Measurements from ENCODE around the gene TMEM150B.
A peak's percentile ranks its signal among the peaks of the same experiment; 100 is the strongest.

The TMEM150B gene

GRCh38 chr19:55355213-55355821 lies 30.2 kb upstream of the TMEM150B start:
- DNase-seq (ENCODE audit: low spot score) (no peak), FAIRE-seq (no peak)

- DNase-seq (ENCODE audit: low spot score) = no peak
Measured at GRCh38 chr19:55354698-55355212, 29.6 kb upstream of the TMEM150B start, which contains the start of gene COX6B2. Gene COX6B2 (minus strand): TSS chr19:55354719. CDS start chr19:55354521, 198 bp downstream.

DNA sequence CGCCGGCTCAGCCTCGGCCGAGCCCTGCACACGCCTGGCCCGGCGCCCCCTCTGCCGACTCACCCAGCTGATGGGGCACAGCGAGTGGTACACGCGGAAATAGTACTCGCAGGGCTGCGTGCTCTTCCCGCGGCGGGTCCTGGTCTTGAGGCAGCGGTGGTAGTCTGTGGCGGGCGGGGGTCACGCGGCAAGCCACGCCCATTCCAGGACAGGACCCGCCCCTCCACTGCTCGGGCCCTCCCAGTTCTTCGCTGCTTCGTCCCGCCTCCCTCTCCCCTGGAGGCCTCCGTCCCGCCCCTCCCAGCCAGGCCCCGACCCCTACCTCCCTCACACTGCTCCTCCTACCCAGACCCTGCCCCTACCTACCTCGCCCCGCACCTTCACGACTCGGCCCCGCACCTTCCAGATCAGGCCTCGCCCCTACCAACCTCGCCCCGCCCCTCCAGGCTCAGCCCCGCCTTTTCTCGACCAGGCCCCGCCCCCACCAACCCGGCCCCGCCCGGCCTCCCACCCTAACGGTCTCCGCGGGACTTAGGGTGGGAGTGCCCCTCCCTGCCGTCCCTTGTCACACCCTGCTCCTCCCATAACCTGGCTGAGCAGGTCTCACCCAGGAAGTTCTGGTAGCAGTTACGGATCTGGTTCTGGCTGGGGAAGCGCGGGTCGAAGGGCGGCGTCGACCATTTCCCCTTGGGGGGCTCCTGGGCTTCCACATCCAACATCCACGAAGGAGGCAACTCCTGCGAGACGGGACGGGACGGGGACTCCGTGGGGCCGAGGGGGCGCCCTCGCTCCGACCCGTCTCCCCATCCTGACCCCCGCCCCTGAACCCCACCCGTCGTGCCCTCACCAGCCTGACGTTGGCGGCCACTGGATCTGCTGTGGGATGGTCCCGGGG lies 28.9 kb upstream of the TMEM150B start:
- DNase-seq (ENCODE audit: low spot score) = peak; percentile 41
- FAIRE-seq = no peak

More at GRCh38 chr19:55354698-55355212, 29.6 kb upstream of the TMEM150B start, which contains the start of gene COX6B2:
- FAIRE-seq = no peak

- FAIRE-seq = no peak
- DNase-seq (ENCODE audit: low spot score) = no peak
Measured at GRCh38 chr19:55353356-55353802, 28.2 kb upstream of the TMEM150B start.

DNA sequence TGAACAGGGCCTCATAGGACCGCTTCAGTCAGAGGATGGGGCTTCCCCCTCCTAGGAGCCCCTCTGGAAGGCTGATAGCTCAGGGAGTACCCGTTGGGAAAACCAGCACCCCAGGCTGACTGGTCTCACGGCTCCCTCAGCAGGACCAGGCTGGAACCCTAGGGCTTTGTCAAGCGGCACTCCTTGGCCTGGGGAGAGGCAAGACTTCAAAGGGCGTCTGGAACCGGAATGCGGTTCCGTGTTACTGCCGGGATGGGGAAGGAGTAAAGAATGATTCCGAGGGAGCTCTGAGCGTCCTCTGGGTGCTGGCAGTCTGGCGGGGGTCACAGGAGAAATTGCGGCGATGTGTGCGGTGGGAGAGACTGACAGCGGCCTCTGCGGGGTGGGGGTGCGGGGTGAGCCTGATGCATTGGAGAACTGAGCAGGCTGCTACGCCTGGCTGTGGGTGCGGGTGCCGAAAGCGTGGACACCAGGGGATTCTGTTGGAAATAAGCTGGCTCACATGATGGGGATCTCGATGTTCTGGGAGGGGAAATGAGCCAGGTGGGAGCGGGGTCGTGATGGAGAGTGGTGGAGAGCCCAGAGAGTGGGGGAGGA lies 27.5 kb upstream of the TMEM150B start:
- FAIRE-seq = no peak
- no peak for DNase-seq (ENCODE audit: low spot score)

DNA sequence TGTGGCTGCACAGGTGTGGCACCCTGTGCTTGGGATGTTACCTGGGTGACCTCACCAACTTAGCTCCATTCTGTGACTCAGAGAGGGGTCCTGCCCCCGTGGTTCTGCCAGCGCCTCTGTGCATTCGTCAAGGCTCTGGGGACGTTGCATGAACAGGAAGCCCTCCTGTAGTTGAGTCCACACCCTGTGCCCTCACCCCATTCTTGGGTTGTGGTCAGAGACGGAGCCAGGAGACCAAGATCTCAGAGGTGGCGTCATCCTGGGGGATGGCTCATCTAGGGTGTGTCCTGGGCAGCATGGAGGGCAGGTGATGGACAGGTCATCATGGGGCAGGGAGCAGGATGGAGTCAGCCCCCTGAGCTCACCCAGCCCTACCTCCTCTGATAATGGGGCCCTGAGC lies 26.9 kb upstream of the TMEM150B start:
- peak; percentile 26 for DNase-seq (ENCODE audit: low spot score)
- peak; percentile 30 for FAIRE-seq

GRCh38 chr19:55350620-55351315 lies 25.6 kb upstream of the TMEM150B start:
- DNase-seq (ENCODE audit: low spot score) = no peak
- no peak for FAIRE-seq

DNA sequence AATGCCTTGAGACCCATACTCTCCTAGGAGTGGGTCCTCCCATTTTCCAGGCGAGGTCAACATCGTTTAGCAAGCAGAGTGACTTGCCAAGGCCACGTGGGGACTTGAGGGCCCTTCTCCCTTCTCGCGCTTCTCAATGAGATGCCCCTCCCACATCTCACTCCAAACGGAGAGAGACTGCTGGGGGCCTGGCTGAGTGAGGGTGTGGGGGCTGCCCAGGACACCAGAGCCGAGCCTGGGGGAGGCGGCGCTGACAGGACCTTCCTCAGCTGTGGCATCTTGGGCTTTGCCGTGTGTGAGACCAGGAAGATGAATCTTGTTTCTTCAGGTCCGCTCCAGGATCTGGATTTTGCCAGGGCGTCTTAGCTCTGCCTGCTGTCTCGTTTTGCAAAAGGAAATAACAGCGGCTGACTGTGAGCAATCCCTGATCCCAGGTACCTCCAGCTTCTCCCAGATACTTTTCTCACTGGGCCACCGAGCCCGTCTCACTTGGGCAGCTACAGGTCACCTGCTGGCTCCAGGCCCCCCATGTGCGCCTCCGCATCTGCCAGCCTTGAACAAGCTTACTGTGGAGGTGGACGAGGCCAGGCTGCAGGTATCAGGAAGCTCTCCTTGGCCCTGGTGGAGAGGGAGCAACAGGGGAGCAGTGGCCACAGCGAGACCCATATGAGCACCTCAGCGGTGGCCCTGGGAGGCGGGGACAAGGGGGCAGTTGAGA lies 23.3 kb upstream of the TMEM150B start:
- no peak for FAIRE-seq
- DNase-seq (ENCODE audit: low spot score) = no peak

DNA sequence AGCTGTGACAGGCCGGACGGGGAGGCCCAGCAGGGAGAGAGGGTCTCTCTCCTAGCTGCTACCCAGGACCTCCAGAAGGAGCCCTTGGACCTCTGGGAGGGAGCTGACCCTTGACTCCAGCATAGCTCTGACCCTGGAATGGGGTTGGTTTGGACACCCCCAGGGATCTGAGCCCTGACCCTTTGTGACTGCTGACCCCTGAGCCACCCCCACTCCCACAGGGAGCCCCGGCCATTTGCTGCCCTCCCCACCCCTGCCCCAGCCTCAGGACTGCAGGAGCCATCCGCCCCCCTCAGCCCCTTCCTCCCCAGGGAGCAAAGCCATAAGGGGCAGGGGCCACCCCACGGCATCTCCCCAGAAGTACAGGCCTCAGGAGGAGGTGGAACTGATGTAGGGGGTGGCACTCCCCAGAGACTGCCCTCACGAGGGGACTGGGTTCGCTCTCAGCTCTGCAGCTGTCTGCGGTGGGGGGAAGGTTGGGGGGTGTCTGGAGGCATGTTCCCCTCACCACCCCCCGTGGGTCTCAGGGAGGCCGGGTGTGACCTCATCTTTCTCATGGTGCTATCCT lies 22.4 kb upstream of the TMEM150B start:
- no peak for DNase-seq (ENCODE audit: low spot score)
- no peak for FAIRE-seq

DNA sequence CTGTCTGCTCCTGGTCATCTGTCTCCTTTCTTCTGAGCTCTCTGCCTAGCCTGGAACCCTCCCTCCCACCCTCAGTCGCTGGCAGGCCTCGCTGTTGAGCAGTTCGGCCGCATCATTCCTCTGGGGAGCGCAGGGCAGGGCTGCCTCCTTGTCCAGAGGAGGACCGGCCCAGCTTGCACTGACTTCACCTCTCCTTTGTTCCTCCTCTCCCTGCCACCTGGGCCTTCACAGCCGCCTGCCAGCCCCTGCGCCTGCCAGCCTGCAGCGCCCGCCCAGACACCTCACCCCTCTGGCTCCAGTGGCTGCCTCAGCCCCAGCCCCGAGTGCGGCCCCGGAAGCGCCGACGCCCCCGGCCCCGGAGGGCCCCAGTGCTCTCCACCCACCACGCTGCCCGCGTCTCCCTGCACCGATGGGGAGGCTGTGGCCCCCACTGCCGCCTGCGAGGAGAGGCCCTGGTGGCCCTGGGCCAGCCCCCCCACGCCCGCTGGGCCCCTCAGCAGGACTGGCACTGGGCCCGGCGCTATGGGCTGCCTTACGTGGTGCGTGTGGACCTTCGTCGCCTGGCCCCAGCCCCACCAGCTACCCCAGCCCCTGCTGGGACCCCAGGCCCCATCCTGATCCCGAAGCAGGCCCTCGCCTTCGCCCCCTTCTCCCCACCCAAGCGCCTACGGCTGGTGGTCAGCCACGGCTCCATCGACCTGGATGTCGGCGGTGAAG lies 21.7 kb upstream of the TMEM150B start:
- FAIRE-seq (no peak), DNase-seq (ENCODE audit: low spot score) (no peak)

DNA sequence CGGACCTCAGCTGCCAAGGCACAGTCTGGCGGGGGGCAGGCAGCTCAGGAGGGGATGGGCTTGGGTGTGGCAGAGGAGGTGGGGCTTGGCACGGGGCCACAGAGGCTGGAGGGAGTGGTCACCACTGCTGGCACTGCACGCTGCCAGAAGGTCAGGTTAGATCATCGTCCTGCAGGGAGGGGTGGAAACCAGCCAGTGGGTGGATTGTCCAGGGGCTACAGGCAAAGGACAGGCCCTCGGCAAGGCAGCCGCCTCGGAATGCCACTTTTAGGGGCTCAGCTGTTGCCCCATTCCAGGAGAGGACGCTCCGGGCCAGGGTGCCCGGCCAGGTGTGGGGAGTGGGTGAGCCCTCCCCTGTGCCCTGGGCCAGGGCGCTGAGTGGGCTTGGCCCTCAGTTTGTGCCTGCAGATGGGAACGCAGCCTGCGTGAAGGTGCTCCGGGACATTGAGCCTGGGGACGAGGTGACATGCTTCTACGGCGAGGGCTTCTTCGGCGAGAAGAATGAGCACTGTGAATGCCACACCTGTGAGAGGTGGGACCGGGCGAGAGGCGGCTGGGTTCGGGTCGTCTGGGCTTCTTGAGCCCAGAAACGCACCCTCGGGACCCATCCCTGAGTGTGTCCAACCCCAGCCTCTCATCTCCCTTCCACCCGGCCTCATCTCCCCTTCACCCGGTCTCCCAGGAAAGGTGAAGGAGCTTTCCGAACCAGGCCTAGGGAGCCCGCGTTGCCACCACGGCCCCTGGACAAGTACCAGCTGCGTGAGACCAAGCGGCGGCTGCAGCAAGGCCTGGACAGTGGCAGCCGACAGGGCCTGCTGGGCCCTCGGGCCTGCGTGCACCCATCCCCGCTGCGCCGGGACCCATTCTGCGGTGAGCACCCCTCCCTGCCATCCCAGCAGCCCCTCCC lies 20.9 kb upstream of the TMEM150B start:
- DNase-seq (ENCODE audit: low spot score) (no peak), FAIRE-seq (peak; percentile 56)

DNA sequence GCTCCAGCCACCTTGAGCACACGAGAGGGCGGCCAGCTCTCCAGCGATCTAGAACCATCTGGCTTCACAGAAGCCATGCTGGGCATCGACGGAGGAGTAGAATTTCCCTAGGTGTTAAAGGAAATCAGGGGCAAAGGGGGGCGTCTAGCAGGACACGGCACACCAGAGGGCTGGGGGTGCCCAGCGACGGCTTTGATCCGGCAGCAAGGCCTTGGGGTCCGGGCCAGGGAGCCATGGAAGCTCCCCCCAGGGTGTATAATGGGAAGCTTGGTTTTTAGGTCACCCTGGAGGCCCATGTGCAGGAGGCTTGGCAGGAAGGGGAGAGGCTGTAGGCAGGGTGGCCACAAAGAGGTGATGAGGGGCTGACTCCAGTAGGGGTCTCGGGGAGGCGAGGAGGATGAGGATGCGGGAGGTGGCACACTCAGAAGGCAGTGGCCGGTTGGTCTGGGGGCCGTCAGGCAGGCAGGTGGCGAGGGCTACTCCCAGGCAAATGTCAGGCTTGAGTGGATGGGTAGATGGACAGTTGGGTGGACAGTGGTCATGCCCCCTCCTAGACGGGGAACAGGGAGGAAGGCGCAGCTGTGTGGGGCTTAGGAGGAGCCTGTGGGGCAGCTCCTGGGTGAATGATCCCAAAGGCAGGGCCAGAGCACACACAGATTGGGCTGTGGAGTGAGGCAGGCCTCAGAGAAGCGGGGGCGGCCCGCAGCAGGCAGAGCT lies 20.1 kb upstream of the TMEM150B start:
- no peak for FAIRE-seq
- no peak for DNase-seq (ENCODE audit: low spot score)

GRCh38 chr19:55344444-55344843 lies 19.3 kb upstream of the TMEM150B start:
- DNase-seq (ENCODE audit: low spot score) = no peak

GRCh38 chr19:55341595-55342531 lies 16.7 kb upstream of the TMEM150B start:
- no peak for FAIRE-seq
- no peak for DNase-seq (ENCODE audit: low spot score)

More at GRCh38 chr19:55344444-55344843, 19.3 kb upstream of the TMEM150B start:
- no peak for FAIRE-seq

- FAIRE-seq (no peak), DNase-seq (ENCODE audit: low spot score) (peak; percentile 88)
Measured at GRCh38 chr19:55341171-55341588, 16.0 kb upstream of the TMEM150B start.

DNA sequence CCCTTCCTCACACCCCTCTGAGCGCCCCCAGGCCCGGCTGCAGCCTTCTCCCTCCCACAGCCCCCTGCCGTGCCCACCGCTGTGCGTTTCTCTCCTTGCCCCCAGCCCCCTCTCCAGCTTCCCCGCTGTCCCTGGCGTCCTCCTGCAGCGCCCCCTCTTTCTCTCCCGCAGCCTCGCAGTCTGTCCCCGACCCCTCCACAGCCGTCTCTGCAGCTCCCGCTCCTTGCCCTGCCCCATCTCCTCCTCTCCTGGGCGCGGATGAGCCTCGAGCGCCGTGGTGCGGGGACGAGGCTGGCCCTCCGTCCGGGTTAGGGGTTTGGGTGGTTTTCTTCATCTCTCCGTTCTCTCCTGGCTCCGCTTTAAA lies 15.6 kb upstream of the TMEM150B start:
- DNase-seq (ENCODE audit: low spot score) (no peak), FAIRE-seq (no peak)

Measured in urothelium cell line (cell line).